Neural progenitor cell (in vitro differentiated cells): Measurements from ENCODE around the gene KCP. TPM values are rescaled to one million over a fixed set of nuclear protein-coding genes. Genes with fewer than 3 reads are reported as not detected.

Source experiments
- DNase-seq: peaks from one replicate; pipeline ENCODE4 v3.0.0-alpha.2; 2016; ENCODE audit warnings: low spot score
- H2AFZ ChIP-seq: fragments of 200-600 bp; sonication (generic); replicated peaks from 2 replicates; pipeline ENCODE4 v1.6.1; 2016; ENCODE audit warnings: antibody characterized with exemption
- H3F3A ChIP-seq: fragments of 200-600 bp; sonication (generic); 2 replicates; pipeline ENCODE4 v1.6.1; 2016; ENCODE audit warnings: antibody characterized with exemption, low read depth
- H3K27ac ChIP-seq: fragments of 200-600 bp; sonication (generic); 2 replicates; pipeline ENCODE4 v1.5.1; 2016; ENCODE audit warnings: mild to moderate bottlenecking
- H3K27me3 ChIP-seq: fragments of 200-600 bp; sonication (generic); 2 replicates; pipeline ENCODE4 v1.6.1; 2016; ENCODE audit warnings: mild to moderate bottlenecking, moderate library complexity
- H3K36me3 ChIP-seq: fragments of 200-600 bp; sonication (generic); 2 replicates; pipeline ENCODE4 v1.5.1; 2016
- H3K4me1 ChIP-seq: fragments of 200-600 bp; sonication (generic); 2 replicates; pipeline ENCODE4 v1.6.1; 2016; ENCODE audit warnings: mixed run types
- H3K4me2 ChIP-seq: fragments of 200-600 bp; sonication (generic); 2 replicates; pipeline ENCODE4 v1.6.1; 2016
- H3K4me3 ChIP-seq: fragments of 200-600 bp; sonication (generic); 2 replicates; pipeline ENCODE4 v1.5.1; 2016
- H3K79me2 ChIP-seq: fragments of 200-600 bp; sonication (generic); 2 replicates; pipeline ENCODE4 v1.6.1; 2016; ENCODE audit warnings: low read depth
- H3K9ac ChIP-seq: fragments of 200-600 bp; sonication (generic); 2 replicates; pipeline ENCODE4 v1.6.1; 2016
- H3K9me3 ChIP-seq: fragments of 200-600 bp; sonication (generic); 2 replicates; pipeline ENCODE4 v1.5.1; 2016; ENCODE audit warnings: low read depth
- H4K20me1 ChIP-seq: fragments of 200-600 bp; sonication (generic); 2 replicates; pipeline ENCODE4 v1.6.1; 2016; ENCODE audit warnings: low read depth
- H3K27ac Mint-ChIP-seq: 3 replicates; pipeline ENCODE4 v1.8.0; 2021; ENCODE audit warnings: mixed read lengths
- H3K27me3 Mint-ChIP-seq: 2 replicates; pipeline ENCODE4 v1.8.0; 2022; ENCODE audit warnings: low read depth, mild to moderate bottlenecking, inconsistent platforms, moderate library complexity, mixed read lengths; ENCODE audit not compliant: insufficient read depth
- H3K36me3 Mint-ChIP-seq: 3 replicates; pipeline ENCODE4 v1.8.0; 2021; ENCODE audit warnings: mixed read lengths
- H3K4me1 Mint-ChIP-seq: 3 replicates; pipeline ENCODE4 v1.8.0; 2021; ENCODE audit warnings: mixed read lengths
- H3K4me3 Mint-ChIP-seq: 3 replicates; pipeline ENCODE4 v1.8.0; 2021; ENCODE audit warnings: mild to moderate bottlenecking, moderate library complexity, mixed read lengths
- H3K9me3 Mint-ChIP-seq: 3 replicates; pipeline ENCODE4 v1.8.0; 2020; ENCODE audit warnings: mixed read lengths
- EZH2 ChIP-seq: fragments of 200-600 bp; sonication (generic); IDR thresholded peaks from 2 replicates; pipeline ENCODE4 v1.6.1; 2017; ENCODE audit warnings: antibody characterized with exemption, mild to moderate bottlenecking, moderate library complexity
- EZH2phosphoT487 ChIP-seq: fragments of 200-600 bp; sonication (generic); IDR thresholded peaks from 2 replicates; pipeline ENCODE4 v1.6.1; 2017; ENCODE audit warnings: antibody characterized with exemption
- total RNA-seq: library from RNA; depleted of rRNA; stranded (reverse); fragments of >200 nt; gene quantifications from 2 replicates; pipeline ENCODE4 v1.2.3, GENCODE V29; 2015; ENCODE audit warnings: low replicate concordance
- TF ChIP-seq, protein P1 (sequence below): fragments of 200-600 bp; sonication (generic); IDR thresholded peaks from 2 replicates; pipeline ENCODE4 v1.5.1; 2017; ENCODE audit warnings: antibody characterized with exemption, mild to moderate bottlenecking

KCP gene
- total RNA-seq, 1 donor from 2014 or later, result 0.06 TPM

DNA sequence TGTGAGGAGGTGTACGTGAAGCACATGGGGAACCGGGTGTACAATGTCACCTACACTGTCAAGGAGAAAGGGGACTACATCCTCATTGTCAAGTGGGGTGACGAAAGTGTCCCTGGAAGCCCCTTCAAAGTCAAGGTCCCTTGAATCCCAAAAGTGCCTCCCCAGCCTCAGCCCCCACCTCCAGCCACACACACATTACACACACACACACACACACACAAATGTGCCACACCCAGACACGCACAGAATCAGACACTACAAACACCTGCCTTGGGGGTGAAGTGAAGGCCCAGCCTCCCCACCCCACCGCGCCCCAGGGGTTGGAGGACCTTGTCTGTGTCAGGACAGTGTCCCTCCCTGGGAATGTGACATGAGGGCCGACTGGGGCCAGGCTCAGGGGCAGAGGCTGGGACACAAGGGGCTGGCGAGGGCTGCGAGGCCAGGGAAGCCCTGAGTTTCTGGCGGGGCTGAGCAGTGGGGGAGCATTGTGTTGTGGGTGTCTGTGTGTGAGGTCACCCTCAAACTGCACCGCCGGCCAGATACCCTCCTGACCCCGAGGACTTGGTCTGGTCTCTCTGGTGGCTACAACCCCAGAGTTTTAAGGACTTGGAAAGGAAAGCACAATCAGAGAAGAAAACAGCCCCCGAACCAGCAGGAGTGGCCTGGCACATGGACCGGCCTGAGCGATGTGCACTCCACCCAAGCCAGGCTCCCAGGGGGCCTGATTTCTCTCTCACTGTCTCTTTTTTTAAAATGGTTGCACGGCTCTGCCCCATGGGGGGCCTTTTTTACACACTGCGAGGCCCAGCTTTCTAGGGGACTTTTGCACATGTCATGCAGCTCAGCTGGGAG is 51.9 kb downstream of the KCP start:
- no peaks in the 10 kb centered on the region for H3K36me3 Mint-ChIP-seq
- H2AFZ ChIP-seq, result no peak overlapping the region
- no peak overlapping the region for H3K9ac ChIP-seq
- peaks cover 5% of the 10 kb centered on the region for H4K20me1 ChIP-seq
- H3K79me2 ChIP-seq, result peaks cover 8% of the 10 kb centered on the region
- no peak overlapping the region for H3K4me3 Mint-ChIP-seq
- H3K36me3 ChIP-seq, result no peaks in the 10 kb centered on the region
- H3K27ac Mint-ChIP-seq, result peak overlapping the region; percentile 82
- peaks cover 1% of the 10 kb centered on the region for H3K4me1 ChIP-seq
- H3K9me3 Mint-ChIP-seq, result no peaks in the 10 kb centered on the region
- H3K9me3 ChIP-seq, result no peaks in the 10 kb centered on the region
- H3K4me1 Mint-ChIP-seq, result peaks cover 19% of the 10 kb centered on the region
- TF ChIP-seq, protein P1, sequence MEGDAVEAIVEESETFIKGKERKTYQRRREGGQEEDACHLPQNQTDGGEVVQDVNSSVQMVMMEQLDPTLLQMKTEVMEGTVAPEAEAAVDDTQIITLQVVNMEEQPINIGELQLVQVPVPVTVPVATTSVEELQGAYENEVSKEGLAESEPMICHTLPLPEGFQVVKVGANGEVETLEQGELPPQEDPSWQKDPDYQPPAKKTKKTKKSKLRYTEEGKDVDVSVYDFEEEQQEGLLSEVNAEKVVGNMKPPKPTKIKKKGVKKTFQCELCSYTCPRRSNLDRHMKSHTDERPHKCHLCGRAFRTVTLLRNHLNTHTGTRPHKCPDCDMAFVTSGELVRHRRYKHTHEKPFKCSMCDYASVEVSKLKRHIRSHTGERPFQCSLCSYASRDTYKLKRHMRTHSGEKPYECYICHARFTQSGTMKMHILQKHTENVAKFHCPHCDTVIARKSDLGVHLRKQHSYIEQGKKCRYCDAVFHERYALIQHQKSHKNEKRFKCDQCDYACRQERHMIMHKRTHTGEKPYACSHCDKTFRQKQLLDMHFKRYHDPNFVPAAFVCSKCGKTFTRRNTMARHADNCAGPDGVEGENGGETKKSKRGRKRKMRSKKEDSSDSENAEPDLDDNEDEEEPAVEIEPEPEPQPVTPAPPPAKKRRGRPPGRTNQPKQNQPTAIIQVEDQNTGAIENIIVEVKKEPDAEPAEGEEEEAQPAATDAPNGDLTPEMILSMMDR, result no peak
- TF ChIP-seq EZH2 (no peak), EZH2phosphoT487 (no peak)
- H3K27ac ChIP-seq, result no peak overlapping the region
- peaks cover 15% of the 10 kb centered on the region for H3K27me3 Mint-ChIP-seq
- no peak overlapping the region for H3K4me3 ChIP-seq
- no peak for DNase-seq
- no peaks in the 10 kb centered on the region for H3K27me3 ChIP-seq
- H3F3A ChIP-seq, result no peaks in the 10 kb centered on the region
- H3K4me2 ChIP-seq, result no peak overlapping the region

DNA sequence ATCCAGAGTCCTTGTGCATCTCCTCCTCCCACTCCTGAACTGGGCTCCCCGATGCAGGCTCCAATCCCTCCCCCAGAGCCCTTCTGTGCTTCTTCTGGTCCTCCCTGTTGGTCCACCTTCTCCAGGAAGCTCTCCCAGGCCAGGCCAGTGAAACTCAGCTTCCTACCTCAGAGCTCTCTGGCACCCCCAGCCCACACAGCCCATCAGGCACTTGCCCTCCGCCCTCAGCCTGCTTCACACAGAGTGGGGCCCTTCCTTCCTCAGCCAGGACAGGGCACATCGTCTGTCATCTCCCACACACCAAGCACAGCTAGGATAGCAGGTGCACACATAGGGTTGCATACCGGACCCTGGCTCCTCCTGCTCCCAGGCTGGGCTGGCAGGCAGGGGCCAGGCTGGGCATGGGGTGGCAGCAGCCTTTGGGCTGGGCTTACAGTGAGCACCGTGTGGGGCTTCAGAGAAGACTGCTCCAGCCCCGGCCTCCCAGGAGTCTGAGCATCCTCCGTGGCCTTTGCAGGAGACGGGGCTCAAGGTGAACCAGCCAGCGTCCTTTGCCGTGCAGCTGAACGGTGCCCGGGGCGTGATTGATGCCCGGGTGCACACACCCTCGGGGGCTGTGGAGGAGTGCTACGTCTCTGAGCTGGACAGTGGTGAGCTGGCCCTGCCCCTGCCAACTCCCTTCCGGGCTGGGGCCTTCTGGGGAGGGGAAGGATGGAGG is 54.3 kb downstream of the KCP start:
- Histone ChIP-seq H2AFZ (no peak overlapping the region), H3K4me2 (no peak overlapping the region), H4K20me1 (no peaks in the 10 kb centered on the region), H3K36me3 (no peaks in the 10 kb centered on the region), H3K27ac (no peak overlapping the region), H3K27me3 (no peaks in the 10 kb centered on the region), H3K4me1 (no peaks in the 10 kb centered on the region), H3K9me3 (no peaks in the 10 kb centered on the region), H3K9ac (no peak overlapping the region), H3K79me2 (no peaks in the 10 kb centered on the region), H3F3A (no peaks in the 10 kb centered on the region), H3K4me3 (no peak overlapping the region)
- DNase-seq, result no peak
- Mint-ChIP-seq H3K27ac (no peak overlapping the region), H3K36me3 (no peaks in the 10 kb centered on the region), H3K9me3 (no peaks in the 10 kb centered on the region), H3K27me3 (peaks cover 14% of the 10 kb centered on the region), H3K4me3 (no peak overlapping the region), H3K4me1 (peaks cover 14% of the 10 kb centered on the region)
- TF ChIP-seq, protein P1, result no peak
- TF ChIP-seq EZH2 (no peak), EZH2phosphoT487 (no peak)

DNA sequence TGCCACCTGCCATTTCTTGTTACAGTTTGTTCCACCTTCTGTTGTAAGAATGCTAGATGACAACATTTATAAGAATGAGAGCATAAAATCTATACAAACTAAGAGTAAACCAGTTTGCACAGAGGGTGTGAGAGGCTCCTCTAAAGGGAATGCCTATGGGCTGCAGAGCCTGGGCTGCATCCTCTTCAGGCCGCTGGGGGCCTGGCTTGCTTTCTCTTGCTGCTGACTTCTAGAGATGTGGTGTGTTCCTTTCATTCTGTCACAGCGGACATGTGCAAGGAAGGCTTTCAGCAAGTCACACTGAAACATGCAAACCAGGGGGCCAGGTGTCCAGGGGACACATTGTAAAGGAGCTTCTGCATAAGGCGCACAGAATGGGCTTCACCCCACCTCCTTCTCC is 55.0 kb downstream of the KCP start:
- DNase-seq, result no peak
- Mint-ChIP-seq H3K4me1 (peaks cover 9% of the 10 kb centered on the region), H3K36me3 (no peaks in the 10 kb centered on the region), H3K27ac (no peak overlapping the region), H3K4me3 (no peak overlapping the region), H3K27me3 (peaks cover 12% of the 10 kb centered on the region), H3K9me3 (no peaks in the 10 kb centered on the region)
- Histone ChIP-seq H3K79me2 (no peaks in the 10 kb centered on the region), H3K36me3 (no peaks in the 10 kb centered on the region), H4K20me1 (no peaks in the 10 kb centered on the region), H3K27ac (no peak overlapping the region), H2AFZ (no peak overlapping the region), H3K4me1 (no peaks in the 10 kb centered on the region), H3F3A (no peaks in the 10 kb centered on the region), H3K4me3 (no peak overlapping the region), H3K4me2 (no peak overlapping the region), H3K27me3 (no peaks in the 10 kb centered on the region), H3K9me3 (no peaks in the 10 kb centered on the region), H3K9ac (no peak overlapping the region)
- no peak for TF ChIP-seq EZH2
- TF ChIP-seq EZH2phosphoT487, result no peak
- TF ChIP-seq, protein P1, result no peak
